Right lobe of liver (tissue), 6 donors: ENCODE measurements around the gene FOXJ1. TPM values are rescaled to one million over a fixed set of nuclear protein-coding genes. Genes with fewer than 3 reads are reported as not detected.
A peak's percentile ranks its signal among the peaks of the same experiment; 100 is the strongest.

Experiments
- ATAC-seq, 4 donors: fragments of 200-7000 bp; cut with Tn5 transposase; one replicate each; pipeline ENCODE4 v1.9.1; 2020; ENCODE audit warnings: mild to moderate bottlenecking in 4 of 4, moderate library complexity in 4 of 4
- DNase-seq, 3 donors: peaks; one replicate each; pipeline ENCODE4 v3.0.0-alpha.2; 2020
- H3K27ac ChIP-seq, 3 donors: fragments of 200-600 bp; one replicate each; pipeline ENCODE4 v1.8.0; 2022
- H3K27me3 ChIP-seq, 2 donors: fragments of 200-600 bp; one replicate each; pipeline ENCODE4 v1.8.0; 2022
- H3K36me3 ChIP-seq, 4 donors: fragments of 200-600 bp; sonication (generic) in 1 of 4; one replicate each; pipeline versions ENCODE4 v1.5.1 to v1.8.0; 2017 to 2022; ENCODE audit warnings: control low read depth in 1 of 4
- H3K4me1 ChIP-seq, 4 donors: fragments of 200-600 bp; sonication (generic) in 1 of 4; one replicate each; pipeline versions ENCODE4 v1.5.1 to v1.8.0; 2017 to 2022; ENCODE audit warnings: control low read depth in 1 of 4
- H3K4me3 ChIP-seq, 3 donors: fragments of 200-600 bp; one replicate each; pipeline ENCODE4 v1.8.0; 2022
- H3K9me3 ChIP-seq, 4 donors: fragments of 200-600 bp; sonication (generic) in 1 of 4; one replicate each; pipeline versions ENCODE4 v1.5.1 to v1.8.0; 2017 to 2022; ENCODE audit warnings: control low read depth in 1 of 4
- POLR2A ChIP-seq: fragments of 450-650 bp; IDR thresholded peaks from one replicate; pipeline ENCODE4 v1.6.1; 2017; ENCODE audit warnings: antibody characterized with exemption, mild to moderate bottlenecking
- WGBS: methylation state at CpG from one replicate; pipeline ENCODE4 v1.1.6; 2018; ENCODE audit warnings: low coverage, low lambda C conversion rate; ENCODE audit not compliant: insufficient coverage; ENCODE audit errors: missing lambda C conversion rate; 5-methylcytosine and 5-hydroxymethylcytosine counted together
- intact Hi-C, 2 donors: fragments of 100-400 bp; cut with DNase I; formaldehyde crosslinking; loops; one replicate each; pipeline versions ENCODE4 v1.11.2 to v1.14.1; 2022
- total RNA-seq, 6 experiments: library from RNA; depleted of rRNA in 2 of 6; stranded (reverse); fragments of >200 nt in 2 of 6; fragmentation: NEBNext Ultra II Directional in 3 of 6; extraction: Animal tissue kit (Norgen Biotek cat#: 25700) in 3 of 6; gene quantifications; one replicate each; pipeline versions ENCODE4 v1.1.0 to v1.2.4, GENCODE V29; 2016 to 2023
- TF ChIP-seq, protein P1 (sequence below), 4 donors: fragments of 200-600 bp in 3 of 4; fragments of 450-650 bp in 1 of 4; IDR thresholded peaks; one replicate each; pipeline versions ENCODE4 v1.5.1 to v1.8.0; 2016 to 2022; ENCODE audit warnings: antibody characterized with exemption in 4 of 4, mild to moderate bottlenecking in 2 of 4
- donor health status: DM: no; HTN: yes; CAD: no.
- donor health status: DM: no; HTN: no; CAD: no.
- donor health status: DM: no; HTN: no; CAD: no.
- donor health status: DM: no; HTN: yes; CAD: no.
- donor health status: DM: no; HTN: yes; CAD: no.

Gene FOXJ1
- total RNA-seq, 6 experiments from 2014 or later: 0.06 to 0.12 (median 0.11) TPM; not detected in 3

DNA sequence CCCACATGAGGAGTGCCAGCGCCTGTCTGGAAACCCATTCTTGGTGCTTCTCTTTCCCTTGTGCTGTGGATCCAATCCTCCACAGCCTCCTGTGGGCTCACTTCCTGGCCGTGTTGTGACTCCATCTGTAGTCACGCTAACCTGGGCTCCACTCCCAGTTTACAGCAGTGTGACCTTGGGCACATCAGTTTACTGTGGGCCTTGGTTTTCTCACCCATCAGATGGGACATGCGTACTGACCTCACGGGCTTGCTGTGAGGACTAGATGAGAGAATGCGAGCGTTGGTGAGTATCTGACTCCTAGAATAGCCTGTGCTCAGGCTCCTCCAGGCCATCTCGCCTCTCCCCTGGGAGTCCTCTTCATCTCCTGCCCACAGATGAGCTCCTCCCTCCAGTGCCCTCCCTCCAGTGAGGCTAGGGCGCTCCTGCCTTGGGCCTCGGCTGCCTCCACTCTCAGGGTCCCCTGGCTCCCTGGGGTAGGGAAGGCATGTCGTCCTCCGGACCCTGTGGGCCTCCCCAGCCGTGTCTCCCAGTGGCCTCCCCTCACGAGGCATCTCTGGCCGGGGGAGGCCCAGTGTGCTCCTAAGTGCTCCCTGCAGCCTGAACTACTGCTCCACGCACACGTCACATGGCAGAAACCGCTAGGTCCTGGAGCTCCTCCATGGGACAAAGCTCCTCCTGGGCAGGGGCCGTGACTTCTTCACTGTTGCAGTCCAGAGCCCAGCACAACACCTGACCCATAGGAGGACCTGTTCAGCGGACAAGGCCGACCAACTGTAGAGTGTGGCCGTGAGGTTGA, 5.2 kb upstream of the FOXJ1 start:
- Histone ChIP-seq H3K9me3 (no peaks in the 10 kb centered on the region), H3K27me3 (no peaks in the 10 kb centered on the region), H3K4me1 (peaks cover 0 to 14% (median 4%) of the 10 kb centered on the region in 4 donors), H3K27ac (peak overlapping the region in 1 of 3 donors; percentile 40), H3K4me3 (no peak overlapping the region), H3K36me3 (no peaks in the 10 kb centered on the region)
- WGBS: 73% methylated on average over 8 of the region's 22 CpGs
- intact Hi-C loops: no loop called here
- no peak for TF ChIP-seq POLR2A
- TF ChIP-seq, protein P1, sequence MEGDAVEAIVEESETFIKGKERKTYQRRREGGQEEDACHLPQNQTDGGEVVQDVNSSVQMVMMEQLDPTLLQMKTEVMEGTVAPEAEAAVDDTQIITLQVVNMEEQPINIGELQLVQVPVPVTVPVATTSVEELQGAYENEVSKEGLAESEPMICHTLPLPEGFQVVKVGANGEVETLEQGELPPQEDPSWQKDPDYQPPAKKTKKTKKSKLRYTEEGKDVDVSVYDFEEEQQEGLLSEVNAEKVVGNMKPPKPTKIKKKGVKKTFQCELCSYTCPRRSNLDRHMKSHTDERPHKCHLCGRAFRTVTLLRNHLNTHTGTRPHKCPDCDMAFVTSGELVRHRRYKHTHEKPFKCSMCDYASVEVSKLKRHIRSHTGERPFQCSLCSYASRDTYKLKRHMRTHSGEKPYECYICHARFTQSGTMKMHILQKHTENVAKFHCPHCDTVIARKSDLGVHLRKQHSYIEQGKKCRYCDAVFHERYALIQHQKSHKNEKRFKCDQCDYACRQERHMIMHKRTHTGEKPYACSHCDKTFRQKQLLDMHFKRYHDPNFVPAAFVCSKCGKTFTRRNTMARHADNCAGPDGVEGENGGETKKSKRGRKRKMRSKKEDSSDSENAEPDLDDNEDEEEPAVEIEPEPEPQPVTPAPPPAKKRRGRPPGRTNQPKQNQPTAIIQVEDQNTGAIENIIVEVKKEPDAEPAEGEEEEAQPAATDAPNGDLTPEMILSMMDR (IDR thresholded peaks at IDR 0.05): no peak
- ATAC-seq (no peak), DNase-seq (peak in 1 of 3 donors; percentile 18)

DNA sequence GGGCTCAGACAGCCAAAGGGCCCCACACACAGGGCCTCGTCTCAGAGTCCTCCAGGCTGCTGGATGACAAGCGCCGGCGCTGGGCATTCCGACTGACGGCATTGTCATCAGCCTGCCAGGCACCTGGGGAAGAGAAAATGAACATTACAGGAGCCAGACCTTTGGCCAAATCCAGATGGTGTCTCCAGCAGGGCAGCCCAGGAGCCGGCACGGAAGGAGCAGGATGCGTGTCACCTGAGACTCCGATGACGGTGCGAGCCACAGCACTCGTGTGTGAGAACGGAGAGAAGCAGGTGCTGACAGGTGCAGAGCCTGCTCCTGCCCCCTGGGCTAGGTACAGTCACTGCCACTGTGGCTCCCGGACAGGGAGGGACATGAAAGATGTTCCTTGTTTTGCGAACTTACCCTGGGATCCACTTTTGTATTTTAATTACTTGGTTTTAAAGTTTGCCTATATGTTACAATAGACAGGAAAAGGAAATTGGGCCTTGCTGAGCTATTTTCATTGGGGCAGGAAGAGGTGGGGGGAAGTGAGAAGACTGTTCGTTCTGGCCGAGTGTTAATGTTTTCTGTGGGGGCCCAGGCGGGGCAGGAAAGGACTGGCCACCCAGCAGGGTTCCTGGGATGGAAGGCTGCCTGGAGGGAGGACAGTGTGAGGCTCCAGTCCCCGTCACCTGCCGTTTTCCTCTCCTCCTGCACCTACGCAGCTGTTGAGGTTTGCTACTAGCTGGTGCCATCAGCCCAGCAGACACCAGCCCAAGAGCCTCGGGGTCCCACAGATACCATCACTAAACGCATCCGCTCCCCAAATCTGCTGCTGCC, 4.4 kb upstream of the FOXJ1 start:
- Histone ChIP-seq H3K4me1 (peaks cover 0 to 11% (median 4%) of the 10 kb centered on the region in 4 donors), H3K9me3 (no peaks in the 10 kb centered on the region), H3K4me3 (no peak overlapping the region), H3K27ac (peak overlapping the region in 1 of 3 donors; percentile 40), H3K27me3 (peaks cover 0 to 1% of the 10 kb centered on the region in 2 donors), H3K36me3 (no peaks in the 10 kb centered on the region)
- peak in 3 of 4 donors; percentile 9 to 16 (median 15) for ATAC-seq
- DNase-seq: peak in 1 of 3 donors; percentile 22
- TF ChIP-seq, protein P1 (IDR thresholded peaks at IDR 0.05): no peak
- TF ChIP-seq POLR2A: no peak
- 63% methylated on average over 13 of the region's 25 CpGs for WGBS
- intact Hi-C loops: no loop called here

DNA sequence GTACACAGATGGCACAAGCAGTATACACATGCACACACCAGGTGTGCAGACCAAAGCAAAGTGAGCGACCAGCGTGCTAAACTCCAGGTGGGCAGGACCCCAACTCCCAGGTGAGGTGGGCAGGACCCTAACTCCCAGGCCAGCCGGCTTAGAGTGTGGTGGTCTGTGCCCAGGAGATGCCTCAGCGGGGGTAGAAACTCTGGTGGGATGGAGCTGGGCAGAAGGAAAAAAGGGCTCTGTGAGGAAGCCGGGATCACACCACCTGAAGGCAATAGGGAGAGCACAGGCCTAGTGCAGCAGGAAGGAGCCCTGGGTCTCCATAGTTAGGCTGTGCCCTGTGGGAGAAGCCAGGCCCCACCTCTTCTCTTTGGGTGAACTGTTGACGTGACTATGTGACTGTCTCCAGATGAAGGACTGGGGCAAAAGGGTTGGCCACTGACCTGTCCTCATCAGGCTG, 1.6 kb upstream of the FOXJ1 start:
- no peak overlapping the region for H3K4me3 ChIP-seq
- DNase-seq (peak in 1 of 3 donors; percentile 15), ATAC-seq (no peak)
- intact Hi-C loops: loop anchor here in 1 of 2 donors (5.0 kb wide), 1 partner anchor 50 kb away; no protein-coding TSS in a partner anchor
- no peaks in the 10 kb centered on the region for H3K36me3 ChIP-seq
- no CpG with 5 or more reads among the region's 6 CpGs for WGBS
- H3K27ac ChIP-seq: no peak overlapping the region
- peaks cover 0 to 10% (median 4%) of the 10 kb centered on the region in 4 donors for H3K4me1 ChIP-seq
- no peaks in the 10 kb centered on the region for H3K9me3 ChIP-seq
- TF ChIP-seq POLR2A: no peak
- TF ChIP-seq, protein P1 (IDR thresholded peaks at IDR 0.05): no peak
- peaks cover 0 to 9% of the 10 kb centered on the region in 2 donors for H3K27me3 ChIP-seq

DNA sequence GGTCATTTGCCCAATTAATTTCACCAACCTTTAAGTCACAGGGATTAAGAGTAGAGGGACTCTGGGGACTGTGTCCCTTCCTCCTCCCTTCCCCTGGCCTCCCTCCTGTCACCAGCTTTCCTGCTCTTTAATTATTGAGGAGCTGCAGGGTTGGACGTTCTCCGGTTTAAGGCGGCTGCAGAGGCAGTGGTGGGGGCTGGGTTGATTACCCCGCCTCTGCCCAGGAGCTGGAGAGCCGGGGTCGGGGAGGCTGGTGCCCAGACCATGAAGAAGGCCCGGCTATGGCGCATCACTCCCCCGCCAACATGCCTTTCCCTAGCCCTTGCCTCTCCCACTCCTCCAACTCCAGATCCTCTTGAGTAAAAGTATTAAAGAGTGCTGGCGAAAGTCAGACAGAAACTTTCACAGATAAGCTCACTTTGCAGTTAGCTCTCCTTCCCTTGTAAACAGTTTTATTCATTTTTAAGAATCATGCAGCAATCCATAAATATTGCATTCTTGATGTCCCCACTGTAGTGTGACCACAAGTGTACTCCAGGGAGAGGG, 1.1 kb upstream of the FOXJ1 start:
- 59% methylated on average over 6 of the region's 10 CpGs for WGBS

More for the DNA sequence above, 1.1 kb upstream of the FOXJ1 start:
- peaks cover 0 to 10% (median 4%) of the 10 kb centered on the region in 4 donors for H3K4me1 ChIP-seq
- DNase-seq: peak in 1 of 3 donors; percentile 17
- H3K36me3 ChIP-seq: no peaks in the 10 kb centered on the region
- intact Hi-C loops: loop anchor here in 1 of 2 donors (5.0 kb wide), 1 partner anchor 50 kb away; no protein-coding TSS in a partner anchor
- H3K27ac ChIP-seq: no peak overlapping the region
- no peak overlapping the region for H3K4me3 ChIP-seq
- no peak for ATAC-seq
- no peak for TF ChIP-seq POLR2A
- TF ChIP-seq, protein P1 (IDR thresholded peaks at IDR 0.05): no peak
- H3K27me3 ChIP-seq: peaks cover 0 to 9% of the 10 kb centered on the region in 2 donors
- H3K9me3 ChIP-seq: no peaks in the 10 kb centered on the region
